ENCODE results near the gene USP50.

GRCh38 chr15:50452927-50453326, 93.5 kb downstream of the USP50 start:
- TF ChIP-seq EP300 (IDR thresholded peaks at IDR 0.05) (no peak), CTCF (IDR thresholded peaks at IDR 0.05) (no peak), POLR2A (IDR thresholded peaks at IDR 0.05) (no peak)

All from ovary (tissue), 3 donors.